Uterus (tissue), 2 donors: ENCODE data around the gene DGLUCY.

Experiments
- POLR2A ChIP-seq, 2 donors: fragments of 450-650 bp; IDR thresholded peaks; one replicate each; pipeline ENCODE4 v1.6.1; 2016; ENCODE audit warnings: antibody characterized with exemption in 2 of 2, mild to moderate bottlenecking in 1 of 2, moderate library complexity in 1 of 2
- TF ChIP-seq, protein P1 (sequence below), 4 experiments: fragments of 200-600 bp in 2 of 4; fragments of 450-650 bp in 2 of 4; sonication (generic) in 2 of 4; IDR thresholded peaks; one replicate each; pipeline ENCODE4 v1.5.1; 2016 to 2019; ENCODE audit warnings: antibody characterized with exemption in 4 of 4, mild to moderate bottlenecking in 2 of 4, moderate library complexity in 1 of 4

DNA sequence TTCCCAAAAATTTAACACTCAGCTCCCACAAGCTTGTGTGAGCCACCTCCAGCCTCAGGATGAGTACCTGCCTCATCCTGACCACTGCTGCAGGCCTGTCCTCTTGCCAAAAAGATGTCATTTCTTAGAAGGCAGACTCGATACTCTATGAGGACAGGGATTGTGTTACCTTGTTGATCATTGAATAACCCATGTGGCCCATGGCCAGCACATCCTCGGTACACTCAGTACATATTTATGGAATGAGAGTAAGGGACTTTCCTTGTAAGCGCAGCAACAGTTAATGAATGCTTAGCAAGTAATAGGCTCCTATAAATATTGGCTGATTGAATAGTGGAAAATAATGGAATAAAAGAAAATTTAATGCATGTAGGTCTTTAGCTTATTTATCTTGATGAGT lies 15.3 kb upstream of the DGLUCY start:
- TF ChIP-seq, protein P1, sequence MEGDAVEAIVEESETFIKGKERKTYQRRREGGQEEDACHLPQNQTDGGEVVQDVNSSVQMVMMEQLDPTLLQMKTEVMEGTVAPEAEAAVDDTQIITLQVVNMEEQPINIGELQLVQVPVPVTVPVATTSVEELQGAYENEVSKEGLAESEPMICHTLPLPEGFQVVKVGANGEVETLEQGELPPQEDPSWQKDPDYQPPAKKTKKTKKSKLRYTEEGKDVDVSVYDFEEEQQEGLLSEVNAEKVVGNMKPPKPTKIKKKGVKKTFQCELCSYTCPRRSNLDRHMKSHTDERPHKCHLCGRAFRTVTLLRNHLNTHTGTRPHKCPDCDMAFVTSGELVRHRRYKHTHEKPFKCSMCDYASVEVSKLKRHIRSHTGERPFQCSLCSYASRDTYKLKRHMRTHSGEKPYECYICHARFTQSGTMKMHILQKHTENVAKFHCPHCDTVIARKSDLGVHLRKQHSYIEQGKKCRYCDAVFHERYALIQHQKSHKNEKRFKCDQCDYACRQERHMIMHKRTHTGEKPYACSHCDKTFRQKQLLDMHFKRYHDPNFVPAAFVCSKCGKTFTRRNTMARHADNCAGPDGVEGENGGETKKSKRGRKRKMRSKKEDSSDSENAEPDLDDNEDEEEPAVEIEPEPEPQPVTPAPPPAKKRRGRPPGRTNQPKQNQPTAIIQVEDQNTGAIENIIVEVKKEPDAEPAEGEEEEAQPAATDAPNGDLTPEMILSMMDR (IDR thresholded peaks at IDR 0.05): no peak
- TF ChIP-seq POLR2A (IDR thresholded peaks at IDR 0.05): no peak
